HepG2 (cell line): ENCODE data around the gene MATK. TPM values are rescaled to one million over a fixed set of nuclear protein-coding genes. Genes with fewer than 3 reads are reported as not detected.

Source experiments
- CBX5 ChIP-seq: sonication (generic); formaldehyde crosslinking; IDR thresholded peaks from 2 replicates; pipeline ENCODE4 v1.4.0; 2020; ENCODE audit warnings: missing genetic modification reagents, borderline replicate concordance
- GLI4 ChIP-seq: sonication (generic); formaldehyde crosslinking; IDR thresholded peaks from 2 replicates; pipeline ENCODE4 v1.5.1; 2020; ENCODE audit warnings: missing genetic modification reagents, mild to moderate bottlenecking, moderate library complexity, borderline replicate concordance
- GMEB2 ChIP-seq: IDR thresholded peaks from 2 replicates; pipeline ENCODE4 v1.6.1; 2016; ENCODE audit warnings: missing biosample characterization, missing genetic modification reagents, low read depth
- HNF4A ChIP-seq: sonication (generic); formaldehyde crosslinking; IDR thresholded peaks from 2 replicates; pipeline ENCODE4 v1.4.0; 2020; ENCODE audit warnings: missing genetic modification reagents
- RARA ChIP-seq: IDR thresholded peaks from 2 replicates; pipeline ENCODE4 v1.6.1; 2016; ENCODE audit warnings: missing genetic modification reagents, missing compliant biosample characterization
- RNF2 ChIP-seq: fragments of 450-650 bp; conservative IDR thresholded peaks from 2 replicates; pipeline ENCODE4 v1.6.1; 2016; ENCODE audit warnings: low read depth
- TGIF2 ChIP-seq: IDR thresholded peaks from 2 replicates; pipeline ENCODE4 v1.6.1; 2016; ENCODE audit warnings: control low read depth, missing compliant biosample characterization
- ZBTB8A ChIP-seq: sonication (generic); formaldehyde crosslinking; IDR thresholded peaks from 2 replicates; pipeline ENCODE4 v1.4.0; 2020; ENCODE audit warnings: mild to moderate bottlenecking, low read depth, missing genetic modification reagents, borderline replicate concordance
- ZFP36L2 ChIP-seq: sonication (generic); formaldehyde crosslinking; IDR thresholded peaks from 2 replicates; pipeline ENCODE4 v1.4.0; 2020; ENCODE audit warnings: missing genetic modification reagents
- ZFP41 ChIP-seq: sonication (generic); formaldehyde crosslinking; IDR thresholded peaks from 2 replicates; pipeline ENCODE4 v1.4.0; 2020; ENCODE audit warnings: mild to moderate bottlenecking, missing genetic modification reagents, borderline replicate concordance
- ZFY ChIP-seq: sonication (generic); formaldehyde crosslinking; IDR thresholded peaks from 2 replicates; pipeline ENCODE4 v1.4.0; 2020; ENCODE audit warnings: missing genetic modification reagents
- ZNF646 ChIP-seq: sonication (generic); formaldehyde crosslinking; IDR thresholded peaks from 2 replicates; pipeline ENCODE4 v1.9.0; 2021; ENCODE audit warnings: mild to moderate bottlenecking, missing genetic modification reagents
- ZNF687 ChIP-seq: sonication (generic); formaldehyde crosslinking; IDR thresholded peaks from 2 replicates; pipeline ENCODE4 v1.5.1; 2020; ENCODE audit warnings: mild to moderate bottlenecking, missing genetic modification reagents, moderate library complexity
- ZNF768 ChIP-seq: sonication (generic); formaldehyde crosslinking; IDR thresholded peaks from 2 replicates; pipeline ENCODE4 v1.4.0; 2020; ENCODE audit warnings: missing genetic modification reagents
- polyA plus RNA-seq, 8 experiments: library from polyadenylated mRNA; depleted of rRNA in 3 of 8; stranded (reverse) in 7 of 8; unstranded in 1 of 8; fragments of >200 nt; fragmentation: Illumina TruSeq in 4 of 8; extraction: Trizol in 4 of 8; gene quantifications; 2 replicates each; pipeline versions ENCODE4 v1.2.1 to v1.2.3, GENCODE V29; 2011 to 2016; ENCODE audit warnings: low read depth in 4 of 8, missing spikeins in 1 of 8, mixed read lengths in 1 of 8; ENCODE audit not compliant: insufficient read depth in 1 of 8
- total RNA-seq, 5 experiments: library from RNA; depleted of rRNA; stranded (reverse); fragments of >200 nt; fragmentation: Illumina TruSeq; extraction: Trizol; gene quantifications; 2 replicates each; pipeline ENCODE4 v1.2.3, GENCODE V29; 2016; ENCODE audit warnings: low read depth in 1 of 5

Gene MATK
- total and polyA plus RNA-seq, 2 of the 13 experiments (the other 11 are each of a cell fraction or from before 2014, with no cell fraction given): 0.09 TPM; not detected in 1

- TF ChIP-seq ZNF646 (CRISPR knock-in tag) (no peak), RNF2 (0 out of 2 replicates have a peak, but pooled peaks have one; percentile 47), ZNF687 (CRISPR knock-in tag) (peak; percentile 81), GLI4 (CRISPR knock-in tag) (peak; percentile 60; the same call in 1 of the 2 replicates), ZFP36L2 (CRISPR knock-in tag) (no peak), CBX5 (CRISPR knock-in tag) (no peak; the same call in 1 of the 2 replicates), TGIF2 (CRISPR knock-in tag) (peak; percentile 89), RARA (CRISPR knock-in tag) (peak; percentile 39; the same call in 1 of the 2 replicates), HNF4A (CRISPR knock-in tag) (no peak), ZFP41 (peak; percentile 41; the same call in 1 of the 2 replicates), ZFY (CRISPR knock-in tag) (peak; percentile 71), ZNF768 (peak; percentile 53; the same call in 1 of the 2 replicates), GMEB2 (CRISPR knock-in tag) (peak; percentile 73), ZBTB8A (CRISPR knock-in tag) (no peak)
These were observed 23.4 kb downstream of the MATK start, which contains the start of gene MRPL54 (continued) for GRCh38 chr19:3762501-3763459.
